Measurements from ENCODE around the gene DUSP3. TPM values are rescaled to one million over a fixed set of nuclear protein-coding genes. Genes with fewer than 3 reads are reported as not detected.

The DUSP3 gene
- total RNA-seq, 1 donor from 2014 or later, result 54.1 TPM

Other genes starting within 250 kb of the DUSP3 start
- 7.1 TPM for gene ETV4, start 232.6 kb downstream of the DUSP3 start, total RNA-seq
- gene MEOX1, start 117.1 kb downstream of the DUSP3 start, total RNA-seq, result 19.5 TPM
- gene SOST, start 20.2 kb downstream of the DUSP3 start, total RNA-seq, result not detected
- not detected for gene CFAP97D1, start 1.5 kb upstream of the DUSP3 start, total RNA-seq
- 13.8 TPM for gene MPP3, start 54.2 kb upstream of the DUSP3 start, total RNA-seq
- 22.8 TPM for gene CD300LG, start 68.2 kb upstream of the DUSP3 start, total RNA-seq
- gene MPP2, start 128.6 kb upstream of the DUSP3 start, total RNA-seq, result 4.6 TPM
- not detected for gene PPY, start 163.5 kb upstream of the DUSP3 start, total RNA-seq
- gene PYY, start 175.0 kb upstream of the DUSP3 start, total RNA-seq, result not detected
- gene NAGS, start 225.6 kb upstream of the DUSP3 start, total RNA-seq, result 0.58 TPM
- gene TMEM101, start 236.0 kb upstream of the DUSP3 start, total RNA-seq, result 17.7 TPM